GM18499 (cell line): ENCODE results near the gene SCP2D1.

ENCODE experiments used
- ATAC-seq: cut with Tn5 transposase; IDR thresholded peaks from one replicate; pipeline ENCODE4 v1.9.1; 2021; ENCODE audit warnings: moderate number of reproducible peaks; ENCODE audit not compliant: insufficient read depth, unreplicated experiment

SCP2D1 gene

DNA sequence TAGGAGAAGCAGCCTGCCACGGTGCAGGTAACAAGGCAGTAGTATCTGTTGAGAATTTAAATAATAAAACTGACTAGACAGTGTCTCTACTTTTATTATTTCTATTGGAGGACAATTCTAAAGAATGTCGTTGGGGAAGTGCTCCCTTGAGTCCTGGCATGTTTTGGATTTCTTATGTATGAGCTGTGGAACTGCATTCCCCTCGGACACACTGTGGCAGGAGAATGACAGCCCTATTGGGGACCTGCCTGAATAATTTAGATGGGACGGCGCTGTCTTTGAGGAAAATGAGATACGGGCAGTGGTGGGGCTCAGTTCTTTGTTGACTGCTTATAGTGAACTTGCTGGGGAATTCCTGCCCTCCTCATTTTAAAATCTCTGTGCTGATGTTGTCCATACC lies 2.4 kb upstream of the SCP2D1 start:
- no peak for ATAC-seq

DNA sequence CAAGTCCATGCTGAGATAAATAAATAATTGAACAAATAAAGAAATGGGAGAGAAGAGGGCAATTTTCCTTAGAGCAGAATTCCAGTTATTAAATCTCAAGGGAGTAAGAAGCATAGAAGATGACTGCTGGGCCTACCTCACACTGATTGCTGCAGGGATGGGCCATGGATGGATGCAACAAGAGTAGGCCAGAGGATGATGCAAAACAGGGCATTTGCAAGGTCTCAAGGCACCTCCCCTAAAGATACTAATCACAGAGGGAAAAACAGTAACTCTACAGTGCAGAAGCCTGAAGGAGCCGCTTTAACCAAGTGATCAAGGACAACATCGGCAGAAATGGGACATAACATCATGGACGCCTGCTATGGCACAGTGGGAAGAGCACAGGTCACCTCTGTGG lies 1.7 kb upstream of the SCP2D1 start:
- ATAC-seq = no peak

DNA sequence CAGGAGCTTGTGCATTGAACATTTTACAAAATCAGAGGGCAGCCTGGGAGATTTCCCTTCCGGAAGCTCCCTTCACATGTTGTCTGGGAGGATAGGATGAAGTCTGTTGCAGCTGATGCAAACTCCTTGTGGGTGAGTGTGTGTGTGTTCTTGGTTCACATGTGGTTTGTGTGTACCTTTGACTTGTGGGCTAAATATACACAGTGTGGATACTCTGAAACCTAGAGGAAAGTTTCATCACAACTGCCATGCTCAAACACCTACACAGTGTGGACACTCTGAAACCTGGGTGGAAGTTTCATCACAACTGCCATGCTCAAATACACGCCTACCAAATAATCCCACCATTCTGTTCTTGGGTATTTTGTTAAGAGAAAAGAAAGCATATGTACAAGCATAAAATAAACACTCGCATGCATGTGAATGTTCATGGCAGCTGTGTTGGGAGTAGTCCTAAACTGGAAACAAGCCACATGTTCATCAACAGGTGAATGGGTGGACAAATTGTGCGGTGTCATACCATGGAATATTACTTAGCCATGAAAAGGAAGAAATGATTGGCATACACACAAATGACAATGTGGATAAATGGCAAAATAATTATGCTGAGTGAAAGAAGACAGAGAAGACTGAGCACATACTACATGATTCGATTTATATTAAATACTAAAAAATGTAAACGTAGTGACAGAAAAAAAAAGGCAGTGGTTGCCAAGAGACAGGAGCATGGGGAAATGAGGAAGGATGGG lies 1.8 kb downstream of the SCP2D1 start:
- ATAC-seq = no peak

DNA sequence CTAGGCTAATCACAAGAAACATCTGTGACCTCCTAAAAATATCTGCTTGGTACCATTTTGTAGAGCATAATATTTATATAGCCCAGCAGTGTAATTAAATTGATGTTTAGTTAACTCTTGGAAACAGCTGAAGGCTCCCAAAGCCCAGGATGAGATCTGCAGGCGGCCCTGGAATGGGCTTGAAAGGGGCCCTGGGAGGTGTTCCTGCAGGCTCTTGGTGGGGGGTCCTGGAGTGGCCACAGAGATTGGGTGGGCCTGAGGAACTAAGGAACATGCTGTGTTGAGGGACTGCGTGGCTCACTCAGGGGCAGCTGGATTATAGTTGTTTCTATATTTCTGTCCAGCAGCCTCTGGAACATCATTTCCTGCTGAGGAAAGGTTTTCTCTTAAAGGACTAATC lies 9.2 kb downstream of the SCP2D1 start:
- ATAC-seq = no peak

DNA sequence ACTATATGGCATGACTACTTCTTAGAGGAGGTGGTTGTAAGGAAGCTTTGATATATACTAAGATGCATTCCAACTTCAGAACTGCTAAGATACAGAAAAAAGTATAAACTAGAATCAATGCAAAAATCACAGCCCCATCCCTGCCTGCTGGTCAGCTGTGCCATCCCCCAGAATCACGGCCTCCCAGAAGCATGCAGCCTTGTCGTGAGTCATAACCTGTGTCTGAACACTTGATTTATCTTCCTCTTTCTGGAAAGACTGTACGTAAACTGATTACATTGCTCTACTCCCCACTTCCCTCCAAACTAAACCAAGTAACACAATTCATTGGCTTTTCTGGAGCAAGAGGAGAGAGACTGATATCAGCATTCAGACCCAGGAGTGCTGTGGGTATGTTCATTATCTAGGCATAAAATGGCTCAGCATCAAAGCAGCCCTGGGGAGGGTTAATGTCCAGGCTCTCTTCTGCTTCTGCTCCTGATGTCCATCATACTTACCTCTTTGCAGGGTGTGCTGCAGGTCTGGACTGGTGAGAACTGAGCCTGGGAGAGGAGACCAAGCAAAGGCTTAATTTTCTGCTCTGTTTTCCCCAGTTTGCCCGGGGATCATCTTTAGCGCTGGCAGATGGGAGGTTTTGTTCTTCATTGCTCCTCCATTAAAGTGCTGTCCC lies 18.4 kb downstream of the SCP2D1 start:
- ATAC-seq = no peak

DNA sequence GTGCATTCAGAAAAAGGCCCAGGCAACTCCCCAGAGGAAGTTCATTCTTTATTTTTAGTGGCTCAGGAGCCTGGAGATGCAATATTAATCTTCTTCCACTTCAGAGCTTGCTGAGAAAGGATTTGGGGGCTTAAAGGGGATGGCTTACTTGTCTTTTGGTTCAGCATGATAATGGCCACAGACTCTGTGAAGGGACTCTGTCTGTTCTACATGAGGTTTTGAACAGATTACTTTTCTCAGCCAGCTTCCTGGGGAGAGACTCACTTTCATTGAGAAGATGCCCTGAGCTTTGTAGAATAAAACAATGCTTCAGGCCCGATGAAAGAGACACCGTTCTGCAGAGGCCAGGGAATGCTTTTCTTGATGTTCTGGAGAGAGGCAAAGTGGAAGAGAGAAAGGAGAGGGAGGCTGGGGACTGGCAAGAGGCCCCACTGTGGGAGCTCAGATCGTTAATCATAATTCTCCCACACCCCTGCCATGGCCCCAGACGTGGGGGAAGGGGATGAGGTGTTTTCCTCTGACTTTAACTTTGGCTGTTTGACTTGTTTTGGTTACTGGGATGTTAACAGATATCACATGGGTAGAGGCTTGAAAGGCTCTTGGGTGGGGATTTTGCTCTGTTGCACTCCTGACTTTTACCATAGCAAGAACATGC lies 19.1 kb downstream of the SCP2D1 start:
- ATAC-seq = no peak

DNA sequence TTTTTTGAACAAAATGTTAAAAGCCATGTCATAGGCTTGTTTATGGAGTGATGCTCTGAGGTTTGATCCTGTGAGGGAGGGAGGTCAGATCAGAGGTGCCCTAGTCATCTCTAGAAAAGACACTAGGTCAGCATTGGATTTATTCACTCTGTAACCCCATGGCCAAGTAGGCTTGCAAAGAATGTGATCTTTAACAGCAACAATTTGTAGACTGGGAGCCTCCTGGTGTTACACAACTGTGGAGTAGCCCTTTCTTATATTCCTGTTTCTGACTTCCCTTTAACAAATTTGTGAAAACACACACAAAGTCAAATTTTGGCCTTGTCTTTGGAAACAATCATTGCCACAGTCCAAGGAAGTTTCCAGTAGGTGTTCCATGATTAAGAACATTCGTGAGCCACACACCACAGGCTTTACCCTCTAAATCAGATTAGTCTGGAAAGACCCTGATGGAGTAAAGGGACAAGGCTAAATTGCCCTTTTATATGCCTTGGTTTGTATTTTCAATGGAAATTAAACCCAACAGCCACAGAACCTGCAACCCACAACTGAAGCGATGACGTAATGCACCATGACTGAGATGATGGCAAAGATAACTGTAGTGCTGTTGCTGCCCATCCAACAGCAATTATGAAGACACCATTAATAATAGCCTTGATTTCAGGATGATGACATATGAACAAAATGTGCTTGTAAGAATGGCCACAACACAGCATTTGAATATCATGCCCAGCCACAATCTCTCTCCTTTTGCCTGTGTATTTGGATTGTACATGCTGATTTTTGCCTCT lies 22.1 kb downstream of the SCP2D1 start:
- ATAC-seq = no peak

DNA sequence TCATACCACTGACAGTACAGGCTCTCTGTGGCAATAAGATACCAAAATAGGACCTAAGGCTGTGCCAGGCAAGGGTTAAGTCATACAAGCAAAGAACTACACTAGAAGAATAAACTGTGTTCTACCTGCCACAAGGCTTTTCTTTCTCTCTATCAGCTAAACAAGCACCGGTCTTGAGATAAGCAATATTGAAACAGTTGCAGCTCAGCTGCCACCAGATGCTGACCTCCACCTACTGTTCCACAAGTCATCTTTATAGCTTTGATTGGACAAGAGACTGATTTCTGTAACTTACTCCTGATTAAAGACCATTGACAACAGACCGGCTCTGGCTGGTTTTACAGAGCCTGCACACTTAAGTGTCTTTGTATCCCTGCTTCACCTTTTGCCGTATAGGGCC lies 24.1 kb downstream of the SCP2D1 start:
- no peak for ATAC-seq

DNA sequence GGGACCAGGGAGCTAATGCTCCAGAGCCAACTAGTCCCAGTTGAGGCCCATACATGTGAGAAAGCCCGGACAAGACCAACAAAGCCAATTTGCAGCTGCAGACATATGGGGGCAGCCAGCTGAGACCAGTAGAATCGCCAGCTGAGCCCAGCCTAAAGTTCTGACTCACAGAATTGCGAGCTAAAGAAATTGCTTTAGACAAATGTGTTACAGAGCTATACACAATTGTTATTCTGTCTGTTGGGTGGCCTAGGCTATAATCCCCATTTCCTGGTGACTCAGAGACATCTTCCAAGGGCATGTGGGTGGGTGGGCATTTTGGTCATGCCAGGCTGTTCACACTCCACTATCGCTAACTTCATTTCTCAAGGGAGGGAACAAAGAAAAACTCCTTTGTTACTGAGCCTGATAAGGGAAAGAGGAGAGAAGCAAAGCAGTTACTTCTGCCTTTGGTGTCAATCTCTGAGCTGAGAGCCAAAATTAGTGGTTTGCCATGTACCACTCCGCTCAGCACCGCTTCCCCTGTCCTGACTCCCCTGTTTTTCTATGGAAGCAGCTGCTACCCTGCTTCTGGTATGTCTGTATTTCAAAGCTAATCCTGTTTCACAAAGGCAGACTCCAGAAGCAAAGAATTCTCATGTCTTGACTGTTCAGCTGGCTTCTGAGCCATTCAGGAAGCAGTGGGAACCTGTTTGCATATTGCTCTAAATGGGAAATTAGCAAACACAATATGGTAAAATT lies 26.1 kb downstream of the SCP2D1 start:
- no peak for ATAC-seq

DNA sequence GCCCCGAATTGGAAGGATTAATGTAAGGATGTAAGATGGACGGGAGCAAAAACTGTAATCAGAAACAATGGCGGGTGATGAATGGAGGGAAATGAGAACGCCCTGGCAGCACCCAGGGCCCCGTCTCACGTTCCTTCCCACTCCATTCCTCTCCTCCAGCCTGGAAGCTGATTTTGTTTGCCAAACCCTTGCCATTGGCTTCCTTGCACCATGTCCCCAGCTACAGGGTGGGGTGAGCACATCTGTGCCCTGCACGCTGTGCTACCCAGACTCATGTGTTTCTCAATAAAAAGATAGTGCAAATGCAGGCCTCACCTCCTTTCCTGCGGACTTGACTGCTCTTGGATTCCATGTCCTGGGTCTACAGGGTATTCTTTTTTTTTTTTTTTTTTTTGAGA lies 26.7 kb downstream of the SCP2D1 start:
- ATAC-seq = no peak

DNA sequence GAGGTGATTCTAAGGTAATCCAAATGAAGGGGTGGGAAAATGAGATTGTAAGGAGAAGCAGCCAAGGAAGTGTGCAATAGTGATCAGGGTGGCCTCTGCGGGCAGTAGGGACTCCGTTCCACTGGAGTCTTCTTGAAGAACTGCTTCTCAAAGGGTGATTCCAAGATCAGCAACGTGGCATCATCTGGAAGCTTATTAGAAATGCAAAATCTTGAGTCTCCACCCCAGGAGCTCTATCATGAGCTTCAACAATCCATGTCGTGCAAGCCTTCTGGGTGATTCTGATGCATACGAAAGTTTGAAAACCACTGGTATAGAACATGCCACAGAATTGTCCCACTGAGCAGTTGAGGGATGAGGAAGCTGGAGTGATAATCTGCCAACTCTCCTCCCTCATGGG lies 31.4 kb downstream of the SCP2D1 start:
- ATAC-seq = no peak

DNA sequence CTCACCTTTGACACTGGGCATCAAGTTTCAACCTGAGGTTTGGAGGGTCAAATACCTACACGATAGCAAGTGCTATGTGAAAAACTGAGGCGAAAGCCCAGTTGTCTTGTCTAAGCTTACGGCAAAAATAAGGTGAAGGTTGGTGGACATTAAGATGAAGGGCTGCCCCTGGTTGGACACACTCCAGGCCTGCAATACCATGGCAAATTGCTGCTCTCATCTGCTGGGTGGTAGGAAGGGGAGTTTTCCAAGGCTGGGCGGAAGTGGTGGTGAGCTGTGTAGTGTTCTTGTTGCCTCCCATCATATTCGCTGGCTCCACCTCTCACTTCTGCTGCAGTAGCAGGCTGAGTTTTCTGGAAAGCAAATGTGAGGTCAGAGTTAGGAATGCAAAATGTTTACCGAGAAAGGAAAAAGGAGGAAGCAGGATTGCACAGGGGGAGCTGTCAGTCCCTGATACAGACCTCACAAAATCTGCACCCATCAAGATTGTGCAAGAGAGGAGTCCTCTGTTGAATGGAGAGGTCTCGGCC lies 33.7 kb downstream of the SCP2D1 start:
- no peak for ATAC-seq

DNA sequence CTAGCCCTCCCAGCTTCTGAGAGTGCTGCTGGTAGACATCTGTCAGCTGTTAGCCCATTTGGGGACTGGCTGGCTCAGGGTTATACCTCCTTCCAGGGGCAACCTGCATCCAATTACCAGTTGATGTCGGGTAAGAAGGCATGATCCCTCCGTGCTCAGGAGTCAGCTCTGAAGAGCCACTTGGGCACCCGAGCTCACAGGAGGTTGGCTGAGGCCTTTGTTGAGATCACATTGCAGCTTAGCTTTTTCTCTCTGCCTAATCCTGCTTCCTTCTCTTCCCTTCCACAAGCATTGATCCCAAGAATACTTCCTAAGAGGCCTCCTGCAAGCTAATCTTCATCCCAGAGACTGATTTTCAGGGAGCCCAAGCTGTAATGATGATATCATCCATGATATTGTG lies 35.5 kb downstream of the SCP2D1 start:
- ATAC-seq = no peak

DNA sequence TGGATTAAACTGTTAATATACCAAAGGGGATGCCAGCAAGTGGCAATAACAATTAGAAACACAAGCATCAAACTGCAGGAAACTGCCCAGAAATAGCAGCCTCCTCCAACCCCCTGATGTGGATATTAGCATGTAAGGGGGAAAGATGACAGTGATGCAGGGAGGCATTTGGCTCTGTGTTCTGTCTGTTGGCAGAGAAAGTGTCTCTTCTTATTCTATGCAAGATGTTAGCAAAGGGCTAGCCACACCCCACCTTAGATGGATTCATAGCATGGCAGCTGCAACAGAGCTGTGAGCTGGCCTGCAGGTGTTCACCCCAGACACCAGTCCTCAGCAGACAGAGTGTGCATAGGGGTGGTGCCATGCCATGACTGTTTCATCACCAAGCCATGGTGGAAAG lies 38.0 kb downstream of the SCP2D1 start:
- no peak for ATAC-seq

DNA sequence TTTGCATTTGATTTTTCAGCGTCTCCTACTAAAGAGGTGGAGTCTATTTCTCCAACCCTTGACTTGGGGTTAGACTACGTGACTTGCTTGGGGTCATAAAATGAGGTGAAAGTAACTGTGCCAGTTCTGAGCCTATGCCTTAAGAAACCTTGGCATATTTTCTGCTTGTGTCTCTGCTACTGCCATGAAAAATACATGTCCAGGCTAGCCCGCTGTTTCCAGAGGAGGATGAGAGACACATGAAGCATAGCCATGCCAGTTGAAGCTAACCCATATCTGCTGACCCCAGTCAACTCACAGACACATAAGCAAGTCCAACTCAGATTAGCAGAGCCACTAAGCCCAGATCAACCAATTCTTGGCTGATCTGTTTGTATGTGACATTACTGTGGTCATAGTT lies 38.7 kb downstream of the SCP2D1 start:
- ATAC-seq = no peak

DNA sequence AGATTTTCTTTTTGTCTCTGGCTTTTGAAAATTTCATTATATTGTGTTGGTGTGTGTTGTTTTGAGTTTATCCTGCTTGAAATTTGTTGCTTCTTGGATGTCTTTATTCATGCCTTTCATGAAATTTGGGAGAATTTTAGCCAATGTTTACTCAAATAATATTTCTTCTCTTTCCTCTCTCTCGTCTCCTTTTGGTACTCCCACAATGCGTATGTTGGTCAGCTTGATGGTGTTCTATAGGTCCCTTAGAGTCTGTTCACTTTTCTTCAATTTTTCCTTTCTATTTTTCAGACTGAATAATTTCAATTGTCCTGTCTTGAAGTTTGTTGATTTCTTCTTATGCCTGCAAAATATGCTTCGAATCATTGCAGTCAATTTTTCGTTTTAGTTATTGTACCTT lies 39.6 kb downstream of the SCP2D1 start:
- ATAC-seq = no peak

DNA sequence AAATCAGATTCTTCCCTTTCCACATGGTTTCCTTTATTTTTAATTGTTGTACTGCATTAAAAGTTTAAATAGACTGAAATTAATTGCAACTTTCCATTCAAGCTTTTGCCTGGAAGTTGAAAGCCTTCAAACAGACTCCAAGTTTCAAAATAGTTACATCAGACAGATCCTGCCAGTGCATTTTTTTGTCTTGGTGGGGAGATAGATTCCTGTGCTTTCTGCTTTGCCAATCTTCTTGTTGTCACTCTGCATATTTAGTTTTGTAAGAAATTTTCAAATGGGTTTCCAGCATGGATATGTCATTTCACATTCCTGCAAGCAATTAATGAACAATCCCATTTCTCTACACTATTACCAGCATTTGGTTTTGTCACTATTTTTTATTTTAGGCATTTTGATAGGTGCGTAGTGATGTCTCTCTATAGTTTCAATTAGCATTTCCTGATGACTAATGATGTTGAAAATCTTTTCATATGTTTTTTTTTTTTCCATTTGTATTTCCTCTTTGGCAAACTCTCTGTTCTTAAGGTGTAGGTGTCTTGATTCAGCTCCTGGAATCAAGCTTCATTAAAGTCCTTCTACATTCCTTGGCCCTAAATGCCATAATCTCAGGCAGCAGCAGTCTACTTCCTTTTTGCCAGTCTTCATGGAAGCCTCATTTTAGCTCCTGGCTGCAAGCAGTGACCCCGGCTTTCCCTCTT lies 40.5 kb downstream of the SCP2D1 start:
- no peak for ATAC-seq

DNA sequence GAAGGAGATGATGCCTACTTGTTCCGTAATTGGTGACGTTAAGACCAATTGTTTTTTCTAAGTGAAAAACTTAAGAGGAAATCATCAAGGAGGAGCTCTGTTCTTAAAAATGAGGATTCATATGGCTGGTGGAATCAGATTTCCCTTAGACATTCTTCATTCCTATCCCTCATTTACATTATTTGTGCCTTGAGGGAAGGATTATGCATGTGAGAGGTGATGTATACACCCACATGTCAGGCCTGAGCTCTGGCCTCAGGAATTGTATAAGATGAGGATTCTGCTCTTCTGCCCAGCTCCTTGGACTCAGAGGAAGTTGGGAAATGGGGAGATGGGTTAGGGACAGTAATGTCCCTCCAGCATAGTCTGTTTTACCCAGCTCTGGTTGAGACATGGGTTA lies 42.3 kb downstream of the SCP2D1 start:
- no peak for ATAC-seq

DNA sequence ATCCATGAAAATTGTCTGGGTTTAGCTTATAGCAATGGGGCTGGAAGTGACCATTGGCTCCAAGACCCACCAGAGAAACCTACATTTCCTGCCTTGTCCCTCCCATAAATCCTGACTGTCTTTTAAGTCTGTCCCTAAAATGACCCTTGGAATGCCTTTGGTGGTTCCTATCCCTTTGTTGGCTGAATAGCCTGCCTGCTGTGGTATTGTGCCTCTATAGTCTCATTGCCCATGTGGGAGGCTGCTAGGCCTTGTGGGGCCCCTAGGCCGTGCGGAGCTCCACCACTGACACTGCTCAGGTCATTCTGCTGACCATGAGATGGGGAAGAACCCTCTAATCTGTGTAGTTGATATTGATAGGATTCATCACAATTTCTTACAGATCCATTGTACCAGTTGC lies 43.3 kb downstream of the SCP2D1 start:
- no peak for ATAC-seq
